ENCODE data around the gene OR7C1. TPM values are rescaled to one million over a fixed set of nuclear protein-coding genes. Genes with fewer than 3 reads are reported as not detected.

OR7C1 gene
- total and polyA plus RNA-seq, 4 experiments from 2014 or later, result not detected

- Histone ChIP-seq H3K4me1 (ENCODE audit: insufficient read depth, low read length) (no peaks in the 10 kb centered on the region), H3K4me3 (ENCODE audit: low read length in 2 of 2) (no peak overlapping the region), H3K9me3 (ENCODE audit: control insufficient read depth in 1 of 2, low read length in 2 of 2) (no peaks in the 10 kb centered on the region), H3K36me3 (ENCODE audit: insufficient read depth, low read length) (no peaks in the 10 kb centered on the region), H3K27me3 (ENCODE audit: insufficient read depth, low read length) (no peaks in the 10 kb centered on the region), H3K27ac (ENCODE audit: low read depth, low read length) (no peak overlapping the region)
- Mint-ChIP-seq H3K27me3 (peaks cover 14 to 26% of the 10 kb centered on the region in 2 donors), H3K4me1 (peaks cover 2 to 14% (median 9%) of the 10 kb centered on the region in 4 donors), H3K27ac (no peak overlapping the region), H3K9me3 (peaks cover 0 to 5% (median 0%) of the 10 kb centered on the region in 8 donors), H3K36me3 (no peaks in the 10 kb centered on the region), H3K4me3 (no peak overlapping the region)
- CTCF ChIA-PET (ENCODE audit: partially characterized antibody), result no interaction called here
- intact Hi-C loops (cut with micrococcal nuclease), result no loop called here
- no peak for DNase-seq
- POLR2A ChIA-PET (ENCODE audit: partially characterized antibody), result no interaction called here
Observed at GRCh38 chr19:14772995-14773394, 62.0 kb downstream of the OR7C1 start.

- Mint-ChIP-seq H3K4me3 (no peak overlapping the region), H3K27me3 (peaks cover 9 to 21% of the 10 kb centered on the region in 2 donors), H3K4me1 (peaks cover 2 to 14% (median 9%) of the 10 kb centered on the region in 4 donors), H3K27ac (no peak overlapping the region), H3K36me3 (no peaks in the 10 kb centered on the region), H3K9me3 (peaks cover 0 to 3% (median 0%) of the 10 kb centered on the region in 8 donors)
- Histone ChIP-seq H3K36me3 (ENCODE audit: insufficient read depth, low read length) (no peaks in the 10 kb centered on the region), H3K4me3 (ENCODE audit: low read length in 2 of 2) (no peak overlapping the region), H3K4me1 (ENCODE audit: insufficient read depth, low read length) (no peaks in the 10 kb centered on the region), H3K9me3 (ENCODE audit: control insufficient read depth in 1 of 2, low read length in 2 of 2) (no peaks in the 10 kb centered on the region), H3K27me3 (ENCODE audit: insufficient read depth, low read length) (no peaks in the 10 kb centered on the region), H3K27ac (ENCODE audit: low read depth, low read length) (no peak overlapping the region)
- no peak for DNase-seq
- intact Hi-C loops (cut with micrococcal nuclease), result no loop called here
- POLR2A ChIA-PET (ENCODE audit: partially characterized antibody), result no interaction called here
- CTCF ChIA-PET (ENCODE audit: partially characterized antibody), result no interaction called here
Observed at GRCh38 chr19:14772467-14772866, 62.5 kb downstream of the OR7C1 start.

GRCh38 chr19:14770944-14771839 lies 63.8 kb downstream of the OR7C1 start:
- no peaks in the 10 kb centered on the region for H3K27me3 ChIP-seq (ENCODE audit: insufficient read depth, low read length)
- no peak for DNase-seq
- CTCF ChIA-PET (ENCODE audit: partially characterized antibody), result no interaction called here
- POLR2A ChIA-PET (ENCODE audit: partially characterized antibody), result no interaction called here
- no peak overlapping the region for H3K27ac ChIP-seq (ENCODE audit: low read depth, low read length)
- H3K4me1 ChIP-seq (ENCODE audit: insufficient read depth, low read length), result no peaks in the 10 kb centered on the region
- H3K4me3 ChIP-seq (ENCODE audit: low read length in 2 of 2), result no peak overlapping the region
- H3K4me1 Mint-ChIP-seq, result peaks cover 2 to 5% (median 4%) of the 10 kb centered on the region in 4 donors
- no peaks in the 10 kb centered on the region for H3K9me3 Mint-ChIP-seq
- intact Hi-C loops (cut with micrococcal nuclease), result no loop called here
- no peaks in the 10 kb centered on the region for H3K36me3 ChIP-seq (ENCODE audit: insufficient read depth, low read length)
- H3K27ac Mint-ChIP-seq, result no peak overlapping the region
- H3K4me3 Mint-ChIP-seq, result no peak overlapping the region
- H3K36me3 Mint-ChIP-seq, result no peaks in the 10 kb centered on the region
- H3K9me3 ChIP-seq (ENCODE audit: control insufficient read depth in 1 of 2, low read length in 2 of 2), result no peaks in the 10 kb centered on the region
- H3K27me3 Mint-ChIP-seq, result peaks cover 9 to 17% of the 10 kb centered on the region in 2 donors

GRCh38 chr19:14770136-14770535 lies 64.8 kb downstream of the OR7C1 start:
- H3K27ac ChIP-seq (ENCODE audit: low read depth, low read length), result no peak overlapping the region
- peaks cover 0 to 3% of the 10 kb centered on the region in 2 donors for H3K36me3 Mint-ChIP-seq
- H3K27me3 Mint-ChIP-seq, result peaks cover 2 to 10% of the 10 kb centered on the region in 2 donors
- POLR2A ChIA-PET (ENCODE audit: partially characterized antibody), result no interaction called here
- H3K9me3 ChIP-seq (ENCODE audit: control insufficient read depth in 1 of 2, low read length in 2 of 2), result no peaks in the 10 kb centered on the region
- H3K9me3 Mint-ChIP-seq, result no peaks in the 10 kb centered on the region
- H3K4me1 ChIP-seq (ENCODE audit: insufficient read depth, low read length), result no peaks in the 10 kb centered on the region
- DNase-seq, result no peak
- intact Hi-C loops (cut with micrococcal nuclease), result no loop called here
- H3K4me3 Mint-ChIP-seq, result no peak overlapping the region
- H3K4me1 Mint-ChIP-seq, result no peaks in the 10 kb centered on the region
- H3K36me3 ChIP-seq (ENCODE audit: insufficient read depth, low read length), result no peaks in the 10 kb centered on the region
- no peaks in the 10 kb centered on the region for H3K27me3 ChIP-seq (ENCODE audit: insufficient read depth, low read length)
- CTCF ChIA-PET (ENCODE audit: partially characterized antibody), result no interaction called here
- H3K4me3 ChIP-seq (ENCODE audit: low read length in 2 of 2), result no peak overlapping the region
- H3K27ac Mint-ChIP-seq, result no peak overlapping the region

- H3K9me3 Mint-ChIP-seq, result no peaks in the 10 kb centered on the region
- intact Hi-C loops (cut with micrococcal nuclease), result no loop called here
- H3K27me3 Mint-ChIP-seq, result peaks cover 2 to 10% of the 10 kb centered on the region in 2 donors
- no peaks in the 10 kb centered on the region for H3K36me3 ChIP-seq (ENCODE audit: insufficient read depth, low read length)
- no peaks in the 10 kb centered on the region for H3K4me1 ChIP-seq (ENCODE audit: insufficient read depth, low read length)
- no peak overlapping the region for H3K27ac Mint-ChIP-seq
- H3K9me3 ChIP-seq (ENCODE audit: control insufficient read depth in 1 of 2, low read length in 2 of 2), result no peaks in the 10 kb centered on the region
- H3K4me3 ChIP-seq (ENCODE audit: low read length in 2 of 2), result no peak overlapping the region
- H3K27ac ChIP-seq (ENCODE audit: low read depth, low read length), result no peak overlapping the region
- ChIA-PET CTCF (ENCODE audit: partially characterized antibody) (no interaction called here), POLR2A (ENCODE audit: partially characterized antibody) (no interaction called here)
- peaks cover 0 to 3% of the 10 kb centered on the region in 2 donors for H3K36me3 Mint-ChIP-seq
- H3K4me3 Mint-ChIP-seq, result no peak overlapping the region
- H3K4me1 Mint-ChIP-seq, result no peaks in the 10 kb centered on the region
- DNase-seq, result no peak
- no peaks in the 10 kb centered on the region for H3K27me3 ChIP-seq (ENCODE audit: insufficient read depth, low read length)
Observed at GRCh38 chr19:14769201-14769600, 65.8 kb downstream of the OR7C1 start.

GRCh38 chr19:14768001-14768400 lies 67.0 kb downstream of the OR7C1 start:
- no peaks in the 10 kb centered on the region for H3K9me3 ChIP-seq (ENCODE audit: control insufficient read depth in 1 of 2, low read length in 2 of 2)
- peaks cover 0 to 3% of the 10 kb centered on the region in 2 donors for H3K36me3 Mint-ChIP-seq
- H3K4me3 Mint-ChIP-seq, result no peak overlapping the region
- CTCF ChIA-PET (ENCODE audit: partially characterized antibody), result no interaction called here
- POLR2A ChIA-PET (ENCODE audit: partially characterized antibody), result no interaction called here
- no peak overlapping the region for H3K27ac ChIP-seq (ENCODE audit: low read depth, low read length)
- H3K36me3 ChIP-seq (ENCODE audit: insufficient read depth, low read length), result no peaks in the 10 kb centered on the region
- intact Hi-C loops (cut with micrococcal nuclease), result no loop called here
- peaks cover 3 to 10% of the 10 kb centered on the region in 2 donors for H3K27me3 Mint-ChIP-seq
- no peaks in the 10 kb centered on the region for H3K9me3 Mint-ChIP-seq
- no peaks in the 10 kb centered on the region for H3K27me3 ChIP-seq (ENCODE audit: insufficient read depth, low read length)
- peaks cover 0 to 1% (median 0%) of the 10 kb centered on the region in 4 donors for H3K4me1 Mint-ChIP-seq
- H3K4me3 ChIP-seq (ENCODE audit: low read length in 2 of 2), result no peak overlapping the region
- no peaks in the 10 kb centered on the region for H3K4me1 ChIP-seq (ENCODE audit: insufficient read depth, low read length)
- no peak for DNase-seq
- H3K27ac Mint-ChIP-seq, result no peak overlapping the region

GRCh38 chr19:14767466-14767971 lies 67.5 kb downstream of the OR7C1 start:
- Histone ChIP-seq H3K27ac (ENCODE audit: low read depth, low read length) (no peak overlapping the region), H3K4me3 (ENCODE audit: low read length in 2 of 2) (no peak overlapping the region), H3K36me3 (ENCODE audit: insufficient read depth, low read length) (no peaks in the 10 kb centered on the region), H3K9me3 (ENCODE audit: control insufficient read depth in 1 of 2, low read length in 2 of 2) (no peaks in the 10 kb centered on the region), H3K4me1 (ENCODE audit: insufficient read depth, low read length) (no peaks in the 10 kb centered on the region), H3K27me3 (ENCODE audit: insufficient read depth, low read length) (no peaks in the 10 kb centered on the region)
- H3K4me3 Mint-ChIP-seq, result no peak overlapping the region
- H3K9me3 Mint-ChIP-seq, result no peaks in the 10 kb centered on the region
- no peak for DNase-seq
- H3K4me1 Mint-ChIP-seq, result peaks cover 0 to 1% (median 0%) of the 10 kb centered on the region in 4 donors
- H3K27ac Mint-ChIP-seq, result no peak overlapping the region
- H3K36me3 Mint-ChIP-seq, result peaks cover 0 to 3% of the 10 kb centered on the region in 2 donors
- peaks cover 3 to 10% of the 10 kb centered on the region in 2 donors for H3K27me3 Mint-ChIP-seq
- CTCF ChIA-PET (ENCODE audit: partially characterized antibody), result no interaction called here
- POLR2A ChIA-PET (ENCODE audit: partially characterized antibody), result no interaction called here
- intact Hi-C loops (cut with micrococcal nuclease), result no loop called here

Measured in CD4-positive, alpha-beta memory T cell (primary cell).